Measurements from ENCODE around the gene UNC119.
"Not testable (repeated sequence)": the region's sequence is repeated elsewhere in the genome, so short reads cannot be mapped to it uniquely, and the experiment has no call there.

UNC119 gene

GRCh38 chr17:28552176-28552999 is at the start of gene UNC119:
Gene UNC119 (minus strand): TSS chr17:28552624. CDS start chr17:28552557, 67 bp downstream.
- peak; percentile 72 for DNase-seq

GRCh38 chr17:28599311-28600184 is 47.1 kb upstream of the UNC119 start:
- DNase-seq, result peak; percentile 77

- peak; percentile 94 for DNase-seq
These were observed 46.4 kb upstream of the UNC119 start, which contains the start of gene SPAG5 for GRCh38 chr17:28598799-28599310. Gene SPAG5 (minus strand): TSS chr17:28599025. CDS start chr17:28598946, 79 bp downstream.

GRCh38 chr17:28598389-28598788 is 46.0 kb upstream of the UNC119 start:
- no peak for DNase-seq

GRCh38 chr17:28597606-28598383 is 45.4 kb upstream of the UNC119 start:
- DNase-seq, result no peak

GRCh38 chr17:28592260-28592659 is 39.8 kb upstream of the UNC119 start:
- no peak for DNase-seq

GRCh38 chr17:28585851-28586250 is 33.4 kb upstream of the UNC119 start:
- DNase-seq, result no peak

- DNase-seq, result no peak
These were observed 32.0 kb upstream of the UNC119 start for GRCh38 chr17:28584434-28584833.

GRCh38 chr17:28582513-28582912 is 30.1 kb upstream of the UNC119 start:
- no peak for DNase-seq

GRCh38 chr17:28580959-28581358 is 28.5 kb upstream of the UNC119 start:
- no peak for DNase-seq

GRCh38 chr17:28579526-28579925 is 27.1 kb upstream of the UNC119 start:
- peak; percentile 40 for DNase-seq

- no peak for DNase-seq
These were observed 26.1 kb upstream of the UNC119 start for GRCh38 chr17:28578246-28579195.

- no peak for DNase-seq
These were observed 25.0 kb upstream of the UNC119 start for GRCh38 chr17:28577466-28577824.

- DNase-seq, result peak; percentile 97
These were observed 24.5 kb upstream of the UNC119 start, which contains the start of gene ALDOC for GRCh38 chr17:28576758-28577465. Gene ALDOC (minus strand): TSS chr17:28576895. CDS start chr17:28575532, 1,363 bp downstream.

- DNase-seq, result not testable (repeated sequence)
These were observed 23.6 kb upstream of the UNC119 start for GRCh38 chr17:28576016-28576415.

GRCh38 chr17:28575126-28575795 is 22.8 kb upstream of the UNC119 start:
- no peak for DNase-seq

- peak; percentile 17 for DNase-seq
These were observed 22.1 kb upstream of the UNC119 start for GRCh38 chr17:28574526-28574925.

- no peak for DNase-seq
These were observed 21.6 kb upstream of the UNC119 start for GRCh38 chr17:28573966-28574480.

GRCh38 chr17:28573521-28573920 is 21.1 kb upstream of the UNC119 start:
- no peak for DNase-seq

- DNase-seq, result no peak
These were observed 20.6 kb upstream of the UNC119 start for GRCh38 chr17:28573040-28573380.
